NB4 (cell line): ENCODE measurements around the gene OR2T4.

Source experiments
- CTCF ChIP-seq: IDR thresholded peaks from one replicate; pipeline ENCODE4 v1.5.1; 2012; ENCODE audit warnings: low read depth, low read length
- MAX ChIP-seq: IDR thresholded peaks from 2 replicates; pipeline ENCODE4 v1.6.1; 2011; ENCODE audit warnings: low read depth, low read length
- POLR2A ChIP-seq: IDR thresholded peaks from 2 replicates; pipeline ENCODE4 v1.6.1; 2011; ENCODE audit warnings: mild to moderate bottlenecking; ENCODE audit not compliant: insufficient read length; ENCODE audit errors: extremely low read depth

- TF ChIP-seq POLR2A (no peak), CTCF (peak; percentile 14), MAX (no peak)
These were observed 42.6 kb downstream of the OR2T4 start for GRCh38 chr1:248404024-248404423.
